HepG2 (cell line): ENCODE data around the gene ACBD6. TPM values are rescaled to one million over a fixed set of nuclear protein-coding genes. Genes with fewer than 3 reads are reported as not detected.
A peak's percentile ranks its signal among the peaks of the same experiment; 100 is the strongest.

Experiments
- ARID5B ChIP-seq: IDR thresholded peaks from 2 replicates; pipeline ENCODE4 v1.4.0; 2020; ENCODE audit warnings: mild to moderate bottlenecking, missing genetic modification reagents
- DDIT3 ChIP-seq: sonication (generic); formaldehyde crosslinking; IDR thresholded peaks from 2 replicates; pipeline ENCODE4 v1.4.0; 2020; ENCODE audit warnings: mild to moderate bottlenecking, missing genetic modification reagents
- ETV5 ChIP-seq: IDR thresholded peaks from 2 replicates; pipeline ENCODE4 v1.6.1; 2018; ENCODE audit warnings: missing biosample characterization, missing genetic modification reagents, inconsistent platforms, borderline replicate concordance
- HMGA1 ChIP-seq: sonication (generic); formaldehyde crosslinking; conservative IDR thresholded peaks from 2 replicates; pipeline ENCODE4 v1.4.0; 2020; ENCODE audit warnings: missing genetic modification reagents
- HNF1B ChIP-seq: sonication (generic); formaldehyde crosslinking; IDR thresholded peaks from 2 replicates; pipeline ENCODE4 v1.5.1; 2020; ENCODE audit warnings: mild to moderate bottlenecking, moderate library complexity, missing genetic modification reagents
- JUNB ChIP-seq: sonication (generic); formaldehyde crosslinking; IDR thresholded peaks from 2 replicates; pipeline ENCODE4 v1.8.0; 2022; ENCODE audit warnings: missing genetic modification reagents, mild to moderate bottlenecking, borderline replicate concordance
- MAZ ChIP-seq, 2 experiments: sonication (generic) in 1 of 2; formaldehyde crosslinking in 1 of 2; IDR thresholded peaks; 2 replicates each; pipeline versions ENCODE4 v1.5.0 to v1.6.1; 2012 to 2020; ENCODE audit warnings: low read depth in 2 of 2, mild to moderate bottlenecking in 2 of 2, borderline replicate concordance in 1 of 2, improper control_type of control experiment in 1 of 2, low read length in 1 of 2, missing genetic modification reagents in 1 of 2, moderate library complexity in 1 of 2
- MEIS1 ChIP-seq: sonication (generic); formaldehyde crosslinking; IDR thresholded peaks from 2 replicates; pipeline ENCODE4 v1.9.0; 2021; ENCODE audit warnings: mild to moderate bottlenecking, missing genetic modification reagents, moderate library complexity, borderline replicate concordance
- SKIL ChIP-seq: sonication (generic); formaldehyde crosslinking; IDR thresholded peaks from 2 replicates; pipeline ENCODE4 v1.8.0; 2022; ENCODE audit warnings: missing genetic modification reagents, mild to moderate bottlenecking, moderate library complexity, borderline replicate concordance
- ZBTB14 ChIP-seq: sonication (generic); formaldehyde crosslinking; IDR thresholded peaks from 2 replicates; pipeline ENCODE4 v1.4.0; 2020; ENCODE audit warnings: missing genetic modification reagents
- ZFP36L1 ChIP-seq: sonication (generic); formaldehyde crosslinking; IDR thresholded peaks from 2 replicates; pipeline ENCODE4 v1.8.0; 2022; ENCODE audit warnings: mild to moderate bottlenecking, missing genetic modification reagents, moderate library complexity
- ZMYM3 ChIP-seq: sonication (generic); formaldehyde crosslinking; IDR thresholded peaks from 2 replicates; pipeline ENCODE4 v1.5.1; 2020; ENCODE audit warnings: mild to moderate bottlenecking, missing genetic modification reagents
- ZNF136 ChIP-seq: sonication (generic); formaldehyde crosslinking; IDR thresholded peaks from 2 replicates; pipeline ENCODE4 v1.8.1; 2022; ENCODE audit warnings: low read depth, mild to moderate bottlenecking, moderate library complexity, missing genetic modification reagents
- ZNF563 ChIP-seq: sonication (generic); formaldehyde crosslinking; IDR thresholded peaks from 2 replicates; pipeline ENCODE4 v1.8.0; 2022; ENCODE audit warnings: mild to moderate bottlenecking, moderate library complexity, missing genetic modification reagents
- ZNF607 ChIP-seq: sonication (generic); formaldehyde crosslinking; IDR thresholded peaks from 2 replicates; pipeline ENCODE4 v1.5.1; 2020; ENCODE audit warnings: missing genetic modification reagents, mild to moderate bottlenecking, borderline replicate concordance
- ZNF660 ChIP-seq: sonication (generic); formaldehyde crosslinking; IDR thresholded peaks from 2 replicates; pipeline ENCODE4 v1.5.1; 2020; ENCODE audit warnings: mild to moderate bottlenecking, low read depth, missing genetic modification reagents, borderline replicate concordance
- ZNF709 ChIP-seq: sonication (generic); formaldehyde crosslinking; IDR thresholded peaks from 2 replicates; pipeline ENCODE4 v1.5.0; 2020; ENCODE audit warnings: mild to moderate bottlenecking, missing genetic modification reagents
- polyA plus RNA-seq, 8 experiments: library from polyadenylated mRNA; depleted of rRNA in 3 of 8; stranded (reverse) in 7 of 8; unstranded in 1 of 8; fragments of >200 nt; fragmentation: Illumina TruSeq in 4 of 8; extraction: Trizol in 4 of 8; gene quantifications; 2 replicates each; pipeline versions ENCODE4 v1.2.1 to v1.2.3, GENCODE V29; 2011 to 2016; ENCODE audit warnings: low read depth in 4 of 8, missing spikeins in 1 of 8, mixed read lengths in 1 of 8; ENCODE audit not compliant: insufficient read depth in 1 of 8
- total RNA-seq, 5 experiments: library from RNA; depleted of rRNA; stranded (reverse); fragments of >200 nt; fragmentation: Illumina TruSeq; extraction: Trizol; gene quantifications; 2 replicates each; pipeline ENCODE4 v1.2.3, GENCODE V29; 2016; ENCODE audit warnings: low read depth in 1 of 5

The ACBD6 gene
- total and polyA plus RNA-seq, 2 of the 13 experiments (the other 11 are each of a cell fraction or from before 2014, with no cell fraction given): 33.5 to 47.2 TPM

- TF ChIP-seq ARID5B (CRISPR knock-in tag) (peak; percentile 70), JUNB (CRISPR knock-in tag) (no peak), ZMYM3 (CRISPR knock-in tag) (0 out of 2 replicates have a peak, but pooled peaks have one; percentile 19), MAZ (IDR thresholded peaks at IDR 0.05; ENCODE audit: borderline replicate concordance, low read depth, low read length) (no peak), MAZ (CRISPR knock-in tag; IDR thresholded peaks at IDR 0.05; ENCODE audit: low read depth) (peak; percentile 58; the same call in 1 of the 2 replicates), HNF1B (0 out of 2 replicates have a peak, but pooled peaks have one; percentile 53), ZNF709 (CRISPR knock-in tag) (no peak), ZNF136 (no peak), ZNF607 (CRISPR knock-in tag) (peak; percentile 35; the same call in 1 of the 2 replicates), ZBTB14 (no peak), SKIL (CRISPR knock-in tag) (no peak), MEIS1 (CRISPR knock-in tag) (0 out of 2 replicates have a peak, but pooled peaks have one; percentile 35), ETV5 (CRISPR knock-in tag) (0 out of 2 replicates have a peak, but pooled peaks have one; percentile 13), ZFP36L1 (CRISPR knock-in tag) (0 out of 2 replicates have a peak, but pooled peaks have one; percentile 35), ZNF563 (CRISPR knock-in tag) (no peak), ZNF660 (CRISPR knock-in tag) (no peak), HMGA1 (CRISPR knock-in tag) (no peak), DDIT3 (CRISPR knock-in tag) (no peak)
These were observed 248.5 kb downstream of the ACBD6 start (continued) for GRCh38 chr1:180253585-180254495.
